Uterus (tissue), 4 donors: ENCODE measurements around the gene BBLN. TPM values are rescaled to one million over a fixed set of nuclear protein-coding genes. Genes with fewer than 3 reads are reported as not detected.

Experiments
- DNase-seq, 2 donors: peaks; one replicate each; pipeline ENCODE4 v3.0.0-alpha.2; 2019 to 2020
- H3K27ac ChIP-seq, 2 donors: fragments of 200-600 bp; sonication (generic); 1 replicate in 1 of 2; 2 replicates in 1 of 2; pipeline ENCODE4 v1.5.1; 2016 to 2018
- H3K27me3 ChIP-seq, 2 donors: fragments of 200-600 bp; sonication (generic); one replicate each; pipeline ENCODE4 v1.5.1; 2018 to 2019; ENCODE audit warnings: control low read depth in 1 of 2
- H3K36me3 ChIP-seq, 2 donors: fragments of 200-600 bp; sonication (generic); one replicate each; pipeline ENCODE4 v1.5.1; 2019; ENCODE audit warnings: control low read depth in 1 of 2
- H3K4me1 ChIP-seq, 2 donors: fragments of 200-600 bp; sonication (generic); one replicate each; pipeline ENCODE4 v1.5.1; 2018 to 2019; ENCODE audit warnings: control low read depth in 1 of 2
- H3K4me3 ChIP-seq, 2 donors: fragments of 200-600 bp; sonication (generic); 1 replicate in 1 of 2; 2 replicates in 1 of 2; pipeline ENCODE4 v1.5.1; 2018 to 2019; ENCODE audit warnings: mild to moderate bottlenecking in 1 of 2
- H3K9me3 ChIP-seq, 2 donors: fragments of 200-600 bp; sonication (generic); one replicate each; pipeline ENCODE4 v1.5.1; 2019; ENCODE audit warnings: control low read depth in 1 of 2
- CTCF ChIP-seq, 4 experiments: fragments of 200-600 bp in 2 of 4; fragments of 450-650 bp in 2 of 4; sonication (generic) in 2 of 4; IDR thresholded peaks; one replicate each; pipeline ENCODE4 v1.5.1; 2016 to 2019; ENCODE audit warnings: antibody characterized with exemption in 4 of 4, mild to moderate bottlenecking in 2 of 4, moderate library complexity in 1 of 4
- POLR2A ChIP-seq, 2 donors: fragments of 450-650 bp; IDR thresholded peaks; one replicate each; pipeline ENCODE4 v1.6.1; 2016; ENCODE audit warnings: antibody characterized with exemption in 2 of 2, mild to moderate bottlenecking in 1 of 2, moderate library complexity in 1 of 2
- intact Hi-C: fragments of 100-400 bp; cut with DNase I; formaldehyde crosslinking; loops from one replicate; pipeline ENCODE4 v1.15.1; 2023; ENCODE audit warnings: low total_unique reads
- total RNA-seq, 4 donors: library from RNA; depleted of rRNA in 3 of 4; stranded (reverse); fragments of >200 nt in 3 of 4; gene quantifications; one replicate each; pipeline versions ENCODE4 v1.1.0 to v1.2.4, GENCODE V29; 2014 to 2023
- donor health status: DM: yes; HTN: yes; CAD: no.

Gene BBLN
- total RNA-seq, 4 donors from 2014 or later = 31.3 to 198 (median 96.0) TPM

GRCh38 chr9:128174062-128174461, 14.0 kb downstream of the BBLN start:
- H3K4me1 ChIP-seq = no peaks in the 10 kb centered on the region
- intact Hi-C loops = no loop called here
- no peak overlapping the region for H3K4me3 ChIP-seq
- no peaks in the 10 kb centered on the region for H3K36me3 ChIP-seq
- no peaks in the 10 kb centered on the region for H3K27me3 ChIP-seq
- no peak for DNase-seq
- no peaks in the 10 kb centered on the region for H3K9me3 ChIP-seq
- H3K27ac ChIP-seq = no peak overlapping the region
- TF ChIP-seq POLR2A (IDR thresholded peaks at IDR 0.05) (no peak), CTCF (IDR thresholded peaks at IDR 0.05) (no peak)

- no peak for TF ChIP-seq CTCF (IDR thresholded peaks at IDR 0.05)
- no peak for TF ChIP-seq POLR2A (IDR thresholded peaks at IDR 0.05)
- DNase-seq = no peak
- Histone ChIP-seq H3K9me3 (no peaks in the 10 kb centered on the region), H3K36me3 (no peaks in the 10 kb centered on the region), H3K4me3 (no peak overlapping the region), H3K4me1 (no peaks in the 10 kb centered on the region), H3K27me3 (no peaks in the 10 kb centered on the region), H3K27ac (no peak overlapping the region)
- intact Hi-C loops = no loop called here
These were observed 15.1 kb downstream of the BBLN start for GRCh38 chr9:128175102-128175563.

DNA sequence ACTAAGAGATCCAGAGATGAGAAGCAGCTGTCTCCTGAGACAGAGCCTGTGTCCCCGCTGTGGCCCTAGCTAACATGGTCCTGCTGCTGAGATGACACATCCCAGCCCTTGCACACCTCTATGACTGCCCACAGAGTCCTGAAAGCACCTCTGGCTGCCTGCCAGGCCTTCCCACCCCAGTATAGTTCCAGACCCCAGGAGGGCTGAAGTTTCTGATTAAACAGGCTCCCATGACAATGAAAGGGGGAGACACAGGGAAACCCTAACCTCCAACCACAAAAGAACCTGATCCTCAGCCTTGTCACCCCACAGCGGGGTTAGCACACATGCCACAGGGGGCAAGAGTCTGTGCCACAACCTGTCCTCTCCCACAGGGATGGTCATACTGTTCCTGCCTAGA, 15.7 kb downstream of the BBLN start:
- no peaks in the 10 kb centered on the region for H3K4me1 ChIP-seq
- H3K9me3 ChIP-seq = no peaks in the 10 kb centered on the region
- no peak overlapping the region for H3K4me3 ChIP-seq
- intact Hi-C loops = no loop called here
- TF ChIP-seq CTCF (IDR thresholded peaks at IDR 0.05) (no peak), POLR2A (IDR thresholded peaks at IDR 0.05) (no peak)
- H3K36me3 ChIP-seq = no peaks in the 10 kb centered on the region
- H3K27ac ChIP-seq = no peak overlapping the region
- H3K27me3 ChIP-seq = no peaks in the 10 kb centered on the region
- DNase-seq = no peak

DNA sequence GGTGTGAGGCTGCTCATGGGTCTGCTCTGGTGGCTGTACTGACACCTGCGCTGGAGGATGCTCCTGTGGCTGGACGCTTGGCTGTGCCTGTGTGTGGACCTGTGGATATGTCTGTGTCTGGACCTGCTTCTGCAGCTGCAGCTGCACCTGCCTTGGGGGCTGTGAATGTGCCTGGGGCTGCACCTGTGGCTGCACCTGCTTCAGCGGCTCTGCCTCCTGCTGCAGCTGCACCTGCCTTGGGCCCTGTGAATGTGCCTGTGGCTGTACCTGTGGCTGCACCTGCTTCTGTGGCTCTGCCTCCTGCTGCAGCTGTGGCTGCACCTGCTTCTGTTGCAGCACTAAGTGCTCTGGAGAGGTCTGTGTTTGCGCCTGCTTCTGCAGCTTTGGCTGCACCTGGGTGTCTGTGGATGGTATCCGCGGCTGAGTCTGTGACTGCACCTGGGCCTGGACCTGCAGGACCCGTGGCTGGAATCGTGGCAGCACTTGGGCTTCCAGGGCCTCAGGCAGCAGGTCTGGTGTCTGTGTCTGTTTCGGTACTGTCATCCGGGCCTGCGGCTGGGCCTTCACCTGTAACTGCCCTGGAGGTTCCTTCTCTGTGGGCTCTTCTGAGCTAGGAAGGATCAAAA, 18.9 kb downstream of the BBLN start:
- no peak for DNase-seq
- H3K27me3 ChIP-seq = no peaks in the 10 kb centered on the region
- intact Hi-C loops = no loop called here
- no peaks in the 10 kb centered on the region for H3K36me3 ChIP-seq
- H3K9me3 ChIP-seq = no peaks in the 10 kb centered on the region
- no peaks in the 10 kb centered on the region for H3K4me1 ChIP-seq
- no peak overlapping the region for H3K27ac ChIP-seq
- TF ChIP-seq POLR2A (IDR thresholded peaks at IDR 0.05) (no peak), CTCF (IDR thresholded peaks at IDR 0.05) (no peak)
- no peak overlapping the region for H3K4me3 ChIP-seq

GRCh38 chr9:128180001-128180400, 19.9 kb downstream of the BBLN start:
- H3K36me3 ChIP-seq = no peaks in the 10 kb centered on the region
- no peak for DNase-seq
- no peaks in the 10 kb centered on the region for H3K9me3 ChIP-seq
- no peak for TF ChIP-seq CTCF (IDR thresholded peaks at IDR 0.05)
- TF ChIP-seq POLR2A (IDR thresholded peaks at IDR 0.05) = no peak
- H3K27ac ChIP-seq = no peak overlapping the region
- H3K4me1 ChIP-seq = no peaks in the 10 kb centered on the region
- intact Hi-C loops = no loop called here
- no peak overlapping the region for H3K4me3 ChIP-seq
- no peaks in the 10 kb centered on the region for H3K27me3 ChIP-seq
